HG03066 (cell line): ENCODE results near the gene OR2M7.
"Not testable (repeated sequence)": the region's sequence is repeated elsewhere in the genome, so short reads cannot be mapped to it uniquely, and the experiment has no call there.

Experiments used
- ATAC-seq: cut with Tn5 transposase; IDR thresholded peaks from one replicate; pipeline ENCODE4 v1.9.1; 2021; ENCODE audit warnings: low read depth; ENCODE audit not compliant: unreplicated experiment

The OR2M7 gene

GRCh38 chr1:248324468-248324867, at the start of gene OR2M7:
Gene OR2M7, minus strand, starts transcription at chr1:248324568. Its CDS starts 0 bp downstream, at chr1:248324568.
- no peak for ATAC-seq

GRCh38 chr1:248373761-248374160, 49.4 kb upstream of the OR2M7 start:
- no peak for ATAC-seq

GRCh38 chr1:248372394-248372793, 48.0 kb upstream of the OR2M7 start:
- ATAC-seq: no peak

- ATAC-seq: no peak
Observed at GRCh38 chr1:248366609-248367008, 42.2 kb upstream of the OR2M7 start.

- ATAC-seq: no peak
Observed at GRCh38 chr1:248361121-248361715, 36.9 kb upstream of the OR2M7 start, which contains the start of gene OR2T4. Gene OR2T4, plus strand, starts transcription at chr1:248361665. Its CDS starts 0 bp downstream, at chr1:248361665.

- ATAC-seq: no peak
Observed at GRCh38 chr1:248359415-248359814, 35.0 kb upstream of the OR2M7 start.

- ATAC-seq: no peak
Observed at GRCh38 chr1:248348475-248348874, 24.1 kb upstream of the OR2M7 start, which contains the start of gene OR14C36. Gene OR14C36, plus strand, starts transcription at chr1:248348775. Its CDS starts 0 bp downstream, at chr1:248348775.

- ATAC-seq: no peak
Observed at GRCh38 chr1:248343451-248343850, 19.1 kb upstream of the OR2M7 start.

- no peak for ATAC-seq
Observed at GRCh38 chr1:248316796-248317195, 7.6 kb downstream of the OR2M7 start.

- ATAC-seq: not testable (repeated sequence)
Observed at GRCh38 chr1:248306740-248307139, 17.6 kb downstream of the OR2M7 start.

GRCh38 chr1:248306103-248306502, 18.3 kb downstream of the OR2M7 start:
- no peak for ATAC-seq

- not testable (repeated sequence) for ATAC-seq
Observed at GRCh38 chr1:248305672-248306071, 18.7 kb downstream of the OR2M7 start.

GRCh38 chr1:248303324-248303723, 21.0 kb downstream of the OR2M7 start, which contains the start of gene OR2T12:
Gene OR2T12, minus strand, starts transcription at chr1:248303424. Its CDS starts 7,846 bp downstream, at chr1:248295578.
- ATAC-seq: no peak

GRCh38 chr1:248288391-248288790, 36.0 kb downstream of the OR2M7 start:
- ATAC-seq: no peak

GRCh38 chr1:248277876-248278275, 46.5 kb downstream of the OR2M7 start, which contains the start of gene OR2T33:
Gene OR2T33, minus strand, starts transcription at chr1:248277976. Its CDS starts 4,162 bp downstream, at chr1:248273814.
- no peak for ATAC-seq
